Epithelial cell of esophagus (primary cell): Measurements from ENCODE around the gene BAG3.
"Not testable (repeated sequence)": the region's sequence is repeated elsewhere in the genome, so short reads cannot be mapped to it uniquely, and the experiment has no call there.

Source experiments
- DNase-seq: peaks from one replicate; pipeline ENCODE4 v3.0.0; 2010; ENCODE audit warnings: low read depth
- H3K4me3 ChIP-seq: 2 replicates; pipeline ENCODE4 v1.5.1; 2011; ENCODE audit warnings: mild to moderate bottlenecking, low read length, control low read depth
- TF ChIP-seq, protein P1 (sequence below): IDR thresholded peaks from 2 replicates; pipeline ENCODE4 v1.5.1; 2011; ENCODE audit warnings: low read depth, mild to moderate bottlenecking, low read length, control low read depth, inconsistent platforms; ENCODE audit not compliant: insufficient read depth; ENCODE audit errors: missing control alignments

Gene BAG3

DNA sequence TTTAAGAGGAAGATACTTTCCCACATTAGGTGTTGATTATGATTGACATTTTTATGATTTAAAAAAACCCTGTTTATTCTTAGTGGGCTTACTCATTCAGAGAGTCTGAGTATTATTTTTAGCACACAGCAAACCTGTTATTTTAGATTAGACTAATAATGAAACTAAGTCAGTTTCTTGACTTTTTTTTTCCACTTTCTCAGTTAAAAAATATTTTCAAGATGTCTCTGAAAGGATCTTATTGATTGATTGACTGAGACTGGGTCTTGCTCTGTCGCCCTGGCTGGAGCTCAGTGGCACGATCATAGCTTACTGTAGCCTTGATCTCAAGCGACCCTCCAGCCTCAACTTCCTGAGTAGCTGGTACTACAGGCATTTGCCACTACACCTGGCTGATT is 54.3 kb downstream of the BAG3 start:
- no peak for DNase-seq
- TF ChIP-seq, protein P1, sequence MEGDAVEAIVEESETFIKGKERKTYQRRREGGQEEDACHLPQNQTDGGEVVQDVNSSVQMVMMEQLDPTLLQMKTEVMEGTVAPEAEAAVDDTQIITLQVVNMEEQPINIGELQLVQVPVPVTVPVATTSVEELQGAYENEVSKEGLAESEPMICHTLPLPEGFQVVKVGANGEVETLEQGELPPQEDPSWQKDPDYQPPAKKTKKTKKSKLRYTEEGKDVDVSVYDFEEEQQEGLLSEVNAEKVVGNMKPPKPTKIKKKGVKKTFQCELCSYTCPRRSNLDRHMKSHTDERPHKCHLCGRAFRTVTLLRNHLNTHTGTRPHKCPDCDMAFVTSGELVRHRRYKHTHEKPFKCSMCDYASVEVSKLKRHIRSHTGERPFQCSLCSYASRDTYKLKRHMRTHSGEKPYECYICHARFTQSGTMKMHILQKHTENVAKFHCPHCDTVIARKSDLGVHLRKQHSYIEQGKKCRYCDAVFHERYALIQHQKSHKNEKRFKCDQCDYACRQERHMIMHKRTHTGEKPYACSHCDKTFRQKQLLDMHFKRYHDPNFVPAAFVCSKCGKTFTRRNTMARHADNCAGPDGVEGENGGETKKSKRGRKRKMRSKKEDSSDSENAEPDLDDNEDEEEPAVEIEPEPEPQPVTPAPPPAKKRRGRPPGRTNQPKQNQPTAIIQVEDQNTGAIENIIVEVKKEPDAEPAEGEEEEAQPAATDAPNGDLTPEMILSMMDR: no peak
- no peak overlapping the region for H3K4me3 ChIP-seq

DNA sequence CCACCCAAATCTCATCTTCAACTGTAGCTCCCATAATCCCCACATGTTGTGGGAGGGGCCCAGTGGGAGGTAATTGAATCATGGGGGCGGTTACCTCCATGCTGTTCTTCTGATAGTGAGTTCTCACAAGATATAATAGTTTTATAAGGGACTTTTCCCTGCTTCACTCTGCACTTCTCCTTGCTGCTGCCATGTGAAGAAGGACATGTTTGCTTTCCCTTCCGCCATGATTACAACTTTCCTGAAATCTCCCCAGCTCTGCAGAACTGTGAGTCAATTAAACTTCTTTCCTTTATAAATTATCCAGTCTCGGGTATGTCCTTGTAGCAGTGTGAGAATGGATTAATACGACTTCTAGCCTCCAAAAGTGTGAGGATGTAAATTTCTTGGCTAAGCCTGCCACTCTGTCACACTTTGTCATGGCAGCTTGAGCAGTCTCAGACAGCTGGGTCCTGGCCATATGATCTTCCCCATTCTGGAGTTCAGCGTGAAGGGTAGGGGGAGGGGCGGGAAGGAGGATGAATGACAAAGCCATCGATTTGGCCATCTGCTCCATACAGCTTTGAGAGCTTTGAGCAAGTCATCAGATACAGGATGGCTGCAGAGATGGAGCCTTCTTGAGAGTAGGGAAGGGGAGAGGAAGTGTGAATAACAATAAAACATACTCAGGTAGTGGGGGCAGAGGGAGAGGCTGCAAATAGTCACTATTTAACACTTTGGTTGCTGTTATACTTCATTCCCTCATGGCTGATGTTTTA is 55.5 kb downstream of the BAG3 start:
- TF ChIP-seq, protein P1: no peak

DNA sequence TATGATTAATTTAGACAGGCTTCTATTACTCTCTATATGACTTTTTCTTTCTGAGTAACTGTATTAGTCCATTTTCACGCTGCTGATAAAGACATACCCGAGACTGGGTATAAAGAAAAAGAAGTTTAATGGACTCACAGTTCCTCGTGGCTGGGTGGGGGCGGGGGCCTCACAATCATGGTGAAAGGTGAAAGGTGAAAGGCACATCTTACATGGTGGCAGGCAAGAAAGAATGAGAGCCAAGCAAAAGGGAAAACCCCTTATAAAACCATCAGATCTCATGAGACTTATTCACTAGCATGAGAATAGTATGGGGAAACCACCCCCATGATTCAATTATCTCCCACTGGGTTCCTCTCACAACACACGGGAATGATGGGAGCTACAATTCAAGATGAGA is 56.2 kb downstream of the BAG3 start:
- DNase-seq, H3K4me3 ChIP-seq: not testable (repeated sequence)

More for the DNA sequence above, 55.5 kb downstream of the BAG3 start:
- DNase-seq: no peak
- H3K4me3 ChIP-seq: no peak overlapping the region

DNA sequence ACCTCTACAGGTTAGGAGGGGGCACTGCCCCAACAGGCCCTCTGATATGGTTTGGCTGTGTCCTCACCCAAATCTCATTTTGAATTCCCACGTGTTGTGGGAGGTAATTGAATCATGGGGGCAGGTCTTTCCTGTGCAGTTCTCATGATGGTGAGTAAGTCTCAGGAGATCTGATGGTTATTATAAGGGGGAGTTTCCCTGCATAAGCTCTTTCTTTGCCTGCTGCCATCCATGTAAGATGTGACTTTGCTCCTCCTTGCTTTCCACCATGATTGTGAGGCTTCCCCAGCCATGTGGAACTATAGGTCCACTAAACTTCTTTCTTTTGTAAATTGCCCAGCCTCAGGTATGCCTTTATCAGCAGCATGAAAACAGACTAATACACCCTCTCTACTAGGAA is 59.8 kb downstream of the BAG3 start:
- not testable (repeated sequence) for DNase-seq, H3K4me3 ChIP-seq

DNA sequence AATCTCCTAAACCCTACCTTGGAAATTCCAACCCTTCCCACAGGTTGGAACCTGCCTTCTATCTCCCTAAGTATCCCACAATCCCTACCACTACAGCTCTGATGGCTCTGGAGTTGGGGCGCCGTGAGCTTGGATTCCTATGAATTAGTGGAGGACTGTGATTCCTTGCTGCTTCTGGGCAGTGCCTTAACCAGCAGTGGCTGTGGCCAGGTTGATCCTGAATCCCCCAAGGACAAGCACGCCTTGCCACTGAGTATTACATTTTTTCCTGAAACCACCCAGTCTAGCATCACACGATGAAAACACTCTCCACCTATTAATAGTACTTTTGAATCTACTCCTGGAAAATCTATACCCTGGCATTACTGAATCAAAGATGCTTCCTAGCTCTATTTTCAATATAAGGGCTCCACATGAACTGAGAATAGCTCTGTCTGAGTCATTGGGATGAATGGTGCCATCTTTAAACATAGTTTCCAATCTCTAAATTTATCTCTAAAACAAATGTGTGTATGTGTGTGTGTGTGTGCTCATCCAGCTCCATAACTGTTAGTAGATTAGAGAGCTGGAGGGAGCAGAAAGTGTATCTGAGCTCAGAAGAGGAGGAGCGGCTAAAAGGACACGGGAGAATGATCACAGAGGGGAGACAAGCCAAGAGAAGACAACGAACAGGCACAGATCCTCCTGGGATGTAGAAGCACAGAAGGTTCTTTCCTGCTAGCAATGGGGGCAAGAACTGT is 62.7 kb downstream of the BAG3 start:
- no peak overlapping the region for H3K4me3 ChIP-seq
- no peak for DNase-seq

DNA sequence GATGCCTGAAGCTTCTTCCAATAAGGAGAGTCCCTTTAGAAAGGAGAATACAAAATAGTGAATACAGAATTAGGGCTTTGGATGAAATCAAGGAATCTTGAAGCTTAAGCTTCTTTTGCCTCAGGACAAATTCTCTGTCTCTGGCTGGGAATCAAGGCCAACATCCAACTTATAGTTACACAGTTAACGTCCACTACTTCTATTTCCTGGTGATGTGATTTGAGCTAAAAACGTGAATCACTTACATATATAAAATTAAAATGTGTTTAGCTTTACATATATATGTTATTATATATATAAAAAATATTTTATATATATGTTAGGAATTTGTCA is 63.3 kb downstream of the BAG3 start:
- DNase-seq: no peak
- TF ChIP-seq, protein P1: no peak
- no peak overlapping the region for H3K4me3 ChIP-seq

More for the DNA sequence above, 62.7 kb downstream of the BAG3 start:
- TF ChIP-seq, protein P1: no peak

DNA sequence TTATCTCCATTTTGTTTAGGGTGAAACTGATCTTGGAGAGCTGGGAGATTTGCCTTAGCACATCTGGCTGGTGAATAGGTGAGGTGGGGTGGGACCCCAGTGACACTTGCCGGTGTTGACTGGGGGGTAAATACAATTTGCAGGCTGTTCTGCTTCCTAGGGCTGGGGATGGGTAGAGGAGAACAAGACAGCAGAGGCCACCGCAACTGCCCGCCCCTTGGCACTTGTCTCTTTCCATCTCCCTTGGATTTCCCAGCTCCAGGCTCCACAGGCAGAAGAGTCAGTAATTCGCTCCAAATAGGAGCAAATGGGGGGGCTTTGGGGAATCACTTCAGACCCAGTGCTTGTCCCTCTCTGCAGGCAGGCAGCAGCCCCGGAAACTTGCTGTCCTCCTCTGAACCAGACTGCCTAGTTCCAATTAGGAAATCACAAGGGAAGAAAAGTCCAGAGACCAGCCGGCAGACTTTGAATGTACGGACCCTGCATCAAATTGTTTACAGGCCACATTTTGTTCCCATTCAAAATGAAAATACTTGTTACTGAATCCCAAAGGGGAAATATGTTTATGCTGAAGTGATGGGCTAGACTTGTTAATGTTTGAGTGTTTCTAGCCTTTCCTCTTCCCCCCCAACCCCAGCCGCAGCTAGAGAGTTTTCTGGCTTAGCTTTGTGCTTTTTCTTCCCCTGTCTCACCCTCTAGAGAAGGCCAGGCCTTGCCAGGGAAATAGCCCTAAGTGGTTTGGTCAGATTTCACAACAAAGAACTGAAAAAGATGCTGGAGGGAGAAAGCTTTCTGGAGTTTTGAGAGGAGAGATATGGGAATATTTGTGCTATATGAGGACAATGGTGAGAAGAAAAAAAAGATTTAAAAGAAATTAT is 64.7 kb downstream of the BAG3 start:
- TF ChIP-seq, protein P1: no peak
- H3K4me3 ChIP-seq: no peak overlapping the region
- DNase-seq: no peak

DNA sequence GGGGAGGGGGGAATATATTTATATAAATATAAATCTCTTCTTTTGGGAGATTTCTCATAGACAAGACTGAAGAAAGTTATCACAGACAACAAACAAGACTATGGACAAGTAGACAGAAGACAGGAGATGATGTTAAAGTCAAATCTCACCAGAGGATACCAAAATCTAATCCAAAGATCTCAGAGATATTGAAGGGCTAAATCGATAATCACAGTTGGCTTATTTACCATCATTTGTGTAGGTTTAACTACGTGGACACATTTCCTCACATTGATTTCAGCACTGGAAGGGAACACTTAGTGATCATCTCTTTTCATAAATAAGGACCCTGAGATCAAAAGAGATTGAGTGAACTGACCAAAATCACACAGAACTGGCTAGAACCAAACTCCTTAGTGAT is 72.0 kb downstream of the BAG3 start:
- H3K4me3 ChIP-seq: no peak overlapping the region
- TF ChIP-seq, protein P1: no peak
- no peak for DNase-seq
